H1 (cell line): ENCODE measurements around the gene SLC38A8. TPM values are rescaled to one million over a fixed set of nuclear protein-coding genes. Genes with fewer than 3 reads are reported as not detected.

Experiments used
- CTCF ChIA-PET: fragments of 300-600 bp; sonication (Branson Sonifier 250); formaldehyde crosslinking; loops from one replicate; lab custom pipeline; 2021; ENCODE audit not compliant: partially characterized antibody; lab: Charles Lee
- POLR2A ChIA-PET: fragments of 300-600 bp; sonication (Branson Sonifier 250); formaldehyde crosslinking; loops from one replicate; lab custom pipeline; 2021; ENCODE audit warnings: inconsistent platforms; ENCODE audit not compliant: partially characterized antibody; lab: Charles Lee
- DNase-seq, 2 experiments: peaks; one replicate each; pipeline versions ENCODE4 v3.0.0 to v3.0.0-alpha.2; 2010 to 2022; ENCODE audit warnings: low spot score in 2 of 2, low read depth in 1 of 2, mixed read lengths in 1 of 2
- FAIRE-seq: peaks from 2 replicates; lab custom pipeline; 2011; peaks lifted over from hg19 to GRCh38; lab: Jason Lieb, UNC
- H2AFZ ChIP-seq: 2 replicates; pipeline ENCODE4 v1.8.1; 2012; ENCODE audit warnings: low read length, inconsistent platforms
- H2AK5ac ChIP-seq: 2 replicates; pipeline ENCODE4 v1.6.1; 2013; ENCODE audit warnings: low read depth, low read length
- H2BK120ac ChIP-seq: replicated peaks from 2 replicates; pipeline ENCODE3; 2013; ENCODE audit warnings: low read depth, low read length, inconsistent platforms
- H2BK12ac ChIP-seq: 2 replicates; pipeline ENCODE4 v1.6.1; 2013; ENCODE audit warnings: low read depth, low read length
- H2BK15ac ChIP-seq: 2 replicates; pipeline ENCODE4 v1.6.1; 2013; ENCODE audit warnings: low read length
- H2BK20ac ChIP-seq: 2 replicates; pipeline ENCODE4 v1.6.1; 2013; ENCODE audit warnings: low read length
- H2BK5ac ChIP-seq: 2 replicates; pipeline ENCODE4 v1.6.1; 2013; ENCODE audit warnings: low read depth, low read length
- H3K14ac ChIP-seq: 2 replicates; pipeline ENCODE4 v1.6.1; 2013; ENCODE audit warnings: inconsistent platforms; ENCODE audit not compliant: insufficient read length
- H3K18ac ChIP-seq: 2 replicates; pipeline ENCODE4 v1.6.1; 2013; ENCODE audit warnings: low read length; ENCODE audit errors: extremely low read depth
- H3K23ac ChIP-seq: 2 replicates; pipeline ENCODE4 v1.6.1; 2013; ENCODE audit warnings: inconsistent platforms; ENCODE audit not compliant: insufficient read length
- H3K23me2 ChIP-seq: 2 replicates; pipeline ENCODE4 v1.6.1; 2013; ENCODE audit warnings: low read depth, low read length
- H3K27ac ChIP-seq: 2 replicates; pipeline ENCODE4 v1.6.1; 2011; ENCODE audit warnings: low read depth, low read length, inconsistent platforms
- H3K27me3 ChIP-seq, 4 experiments: replicated peaks in 1 of 4; 1 replicate in 1 of 4; 2 replicates in 3 of 4; pipeline versions ENCODE4 v1.6.1 to v1.8.1; 2011 to 2013; ENCODE audit warnings: low read length in 3 of 4, mild to moderate bottlenecking in 3 of 4, inconsistent platforms in 2 of 4, mixed read lengths in 2 of 4, moderate library complexity in 1 of 4; ENCODE audit not compliant: control insufficient read depth in 3 of 4, insufficient read depth in 3 of 4; ENCODE audit errors: extremely low read depth in 1 of 4
- H3K36me3 ChIP-seq, 4 experiments: 2 replicates each; pipeline versions ENCODE4 v1.6.1 to v1.8.1; 2011 to 2013; ENCODE audit warnings: mild to moderate bottlenecking in 4 of 4, low read length in 3 of 4, moderate library complexity in 2 of 4, control low read depth in 1 of 4, inconsistent platforms in 1 of 4; ENCODE audit not compliant: insufficient read depth in 4 of 4, control insufficient read depth in 2 of 4
- H3K4ac ChIP-seq: replicated peaks from 2 replicates; pipeline ENCODE3; 2013; ENCODE audit warnings: low read length, low read depth, mixed read lengths, inconsistent platforms; ENCODE audit not compliant: insufficient read length
- H3K4me1 ChIP-seq, 4 experiments: replicated peaks in 1 of 4; 1 replicate in 1 of 4; 2 replicates in 3 of 4; pipeline versions ENCODE4 v1.6.1 to v1.8.1; 2011 to 2013; ENCODE audit warnings: low read length in 3 of 4, inconsistent platforms in 2 of 4, mixed read lengths in 1 of 4; ENCODE audit not compliant: insufficient read depth in 4 of 4, control insufficient read depth in 3 of 4
- H3K4me2 ChIP-seq, 2 experiments: 2 replicates each; pipeline versions ENCODE4 v1.6.1 to v1.8.1; 2011 to 2013; ENCODE audit warnings: low read depth in 2 of 2, low read length in 2 of 2, control low read depth in 1 of 2, inconsistent platforms in 1 of 2, mild to moderate bottlenecking in 1 of 2; ENCODE audit not compliant: insufficient read depth in 1 of 2
- H3K4me3 ChIP-seq, 4 experiments: fragments of 200-600, 300-600 bp in 1 of 4; sonication (generic), shearing (Covaris generic), sonication (Bioruptor Twin) in 1 of 4; 2 replicates each; pipeline versions ENCODE4 v1.5.1 to v1.8.1; 2011 to 2016; ENCODE audit warnings: low read length in 4 of 4, low read depth in 3 of 4, control low read depth in 2 of 4, inconsistent platforms in 2 of 4, mild to moderate bottlenecking in 2 of 4, mixed read lengths in 1 of 4, moderate library complexity in 1 of 4; ENCODE audit not compliant: insufficient read depth in 2 of 4; ENCODE audit errors: extremely low read depth in 1 of 4
- H3K56ac ChIP-seq: replicated peaks from 2 replicates; pipeline ENCODE3; 2013; ENCODE audit warnings: low read depth, mild to moderate bottlenecking, mixed read lengths, low read length, inconsistent platforms; ENCODE audit not compliant: insufficient read length
- H3K79me1 ChIP-seq: 2 replicates; pipeline ENCODE4 v1.6.1; 2013; ENCODE audit warnings: low read depth, low read length, control low read depth
- H3K79me2 ChIP-seq, 2 experiments: 2 replicates each; pipeline versions ENCODE4 v1.6.1 to v1.8.1; 2012 to 2013; ENCODE audit warnings: low read length in 2 of 2, mild to moderate bottlenecking in 2 of 2, inconsistent platforms in 1 of 2; ENCODE audit not compliant: insufficient read depth in 2 of 2, control insufficient read depth in 1 of 2
- H3K9ac ChIP-seq, 4 experiments: replicated peaks in 1 of 4; 1 replicate in 1 of 4; 2 replicates in 3 of 4; pipeline versions ENCODE4 v1.6.1 to v1.8.1; 2011 to 2013; ENCODE audit warnings: low read depth in 3 of 4, low read length in 3 of 4, control low read depth in 2 of 4, mild to moderate bottlenecking in 2 of 4, moderate library complexity in 2 of 4, inconsistent platforms in 1 of 4; ENCODE audit errors: extremely low read depth in 1 of 4
- H3K9me3 ChIP-seq, 2 experiments: 2 replicates each; pipeline versions ENCODE4 v1.6.1 to v1.8.1; 2012 to 2013; ENCODE audit warnings: mild to moderate bottlenecking in 2 of 2, moderate library complexity in 2 of 2, control low read depth in 1 of 2, inconsistent platforms in 1 of 2, low read depth in 1 of 2, low read length in 1 of 2, mixed read lengths in 1 of 2; ENCODE audit not compliant: insufficient read depth in 2 of 2
- H4K20me1 ChIP-seq, 2 experiments: replicated peaks in 1 of 2; 2 replicates each; pipeline versions ENCODE3 to v1.8.1; 2011 to 2013; ENCODE audit warnings: inconsistent platforms in 2 of 2, low read length in 2 of 2, mild to moderate bottlenecking in 1 of 2; ENCODE audit not compliant: insufficient read depth in 2 of 2, control insufficient read depth in 1 of 2
- H4K5ac ChIP-seq: 2 replicates; pipeline ENCODE4 v1.6.1; 2013; ENCODE audit warnings: low read length, low read depth, mixed read lengths, inconsistent platforms; ENCODE audit not compliant: insufficient read length
- H4K8ac ChIP-seq: 2 replicates; pipeline ENCODE4 v1.8.0; 2013; ENCODE audit warnings: mild to moderate bottlenecking, moderate library complexity, low read length, inconsistent platforms; ENCODE audit not compliant: insufficient read depth; ENCODE audit errors: extremely low read depth
- H4K91ac ChIP-seq: replicated peaks from 2 replicates; pipeline ENCODE3; 2013; ENCODE audit warnings: low read length, mixed read lengths, inconsistent platforms; ENCODE audit not compliant: insufficient read length
- BCL11A ChIP-seq, 2 experiments: IDR thresholded peaks; one replicate each; pipeline ENCODE4 v1.6.1; 2011; ENCODE audit warnings: low read depth in 2 of 2, low read length in 2 of 2, mild to moderate bottlenecking in 2 of 2
- GABPA ChIP-seq: IDR thresholded peaks from 2 replicates; pipeline ENCODE4 v1.6.1; 2011; ENCODE audit warnings: mild to moderate bottlenecking, low read length, moderate library complexity, borderline replicate concordance; ENCODE audit not compliant: insufficient read depth
- HDAC2 ChIP-seq, 2 experiments: fragments of 300-600 bp in 1 of 2; sonication (generic) in 1 of 2; IDR thresholded peaks; 2 replicates each; pipeline ENCODE4 v1.6.1; 2011 to 2012; ENCODE audit warnings: low read depth in 2 of 2, low read length in 2 of 2, mild to moderate bottlenecking in 2 of 2, moderate library complexity in 2 of 2, borderline replicate concordance in 1 of 2, inconsistent platforms in 1 of 2
- HDAC6 ChIP-seq: IDR thresholded peaks from one replicate; pipeline ENCODE4 v1.7.1; 2012; ENCODE audit warnings: low read depth, mild to moderate bottlenecking, inconsistent platforms, low read length, moderate library complexity
- NANOG ChIP-seq: IDR thresholded peaks from 2 replicates; pipeline ENCODE4 v1.6.1; 2011; ENCODE audit warnings: low read length, low read depth, mild to moderate bottlenecking, inconsistent platforms; ENCODE audit not compliant: insufficient read depth, poor library complexity, severe bottlenecking
- POLR2A ChIP-seq, 2 experiments: IDR thresholded peaks; 1 replicate in 1 of 2; 2 replicates in 1 of 2; pipeline ENCODE4 v1.6.1; 2011; ENCODE audit warnings: low read depth in 2 of 2, low read length in 2 of 2, mild to moderate bottlenecking in 2 of 2; ENCODE audit errors: control extremely low read depth in 1 of 2
- SAP30 ChIP-seq: fragments of 300-600 bp; sonication (generic); IDR thresholded peaks from 2 replicates; pipeline ENCODE4 v1.7.1; 2012; ENCODE audit warnings: low read length, moderate library complexity, mild to moderate bottlenecking, inconsistent platforms; ENCODE audit not compliant: insufficient read depth, insufficient replicate concordance
- SRF ChIP-seq: IDR thresholded peaks from 2 replicates; pipeline ENCODE4 v1.6.1; 2011; ENCODE audit warnings: mild to moderate bottlenecking, low read depth, low read length, moderate library complexity
- SUZ12 ChIP-seq: fragments of 200-600 bp; sonication (generic); IDR thresholded peaks from 2 replicates; pipeline ENCODE4 v1.6.1; 2012; ENCODE audit warnings: mild to moderate bottlenecking, inconsistent platforms, low read length, moderate library complexity, mixed read lengths
- TAF1 ChIP-seq: IDR thresholded peaks from 2 replicates; pipeline ENCODE4 v1.6.1; 2011; ENCODE audit warnings: mild to moderate bottlenecking, low read depth, low read length
- WGBS, 2 experiments: shearing (Covaris generic) in 1 of 2; methylation state at CpG; one replicate each; pipeline versions ENCODE4 v1.1.6 to v1.1.7; 2013 to 2015; ENCODE audit warnings: low lambda C conversion rate in 2 of 2, mixed read lengths in 2 of 2, inconsistent platforms in 1 of 2, low coverage in 1 of 2, missing lambda C conversion rate in 1 of 2; ENCODE audit not compliant: insufficient replicate concordance in 2 of 2, insufficient coverage in 1 of 2, insufficient read length in 1 of 2; ENCODE audit errors: extremely low coverage in 1 of 2, missing lambda C conversion rate in 1 of 2; 5-methylcytosine and 5-hydroxymethylcytosine counted together
- polyA plus RNA-seq, 7 experiments: library from polyadenylated mRNA; depleted of rRNA in 3 of 7; stranded (reverse) in 5 of 7; unstranded in 2 of 7; fragments of >200 nt in 5 of 7; fragments of 200-250 nt in 2 of 7; gene quantifications; 1 replicate in 5 of 7; 2 replicates in 1 of 7; 4 replicates in 1 of 7; pipeline versions ENCODE4 v1.2.1 to v1.2.3, GENCODE V29; 2011 to 2013; ENCODE audit warnings: missing spikeins in 2 of 7, mixed read lengths in 2 of 7
- total RNA-seq: library from RNA; stranded (reverse); fragmentation: NEBNext Ultra II Directional; extraction: Animal tissue kit (Norgen Biotek cat#: 25700); gene quantifications from 2 replicates; pipeline ENCODE4 v1.2.1, GENCODE V29; 2021
- TF ChIP-seq, protein P1 (sequence below): IDR thresholded peaks from 2 replicates; pipeline ENCODE4 v1.6.1; 2011; ENCODE audit warnings: low read length, improper control_type of control experiment
- TF ChIP-seq, protein P2 (sequence below): IDR thresholded peaks from 2 replicates; pipeline ENCODE4 v1.6.1; 2011; ENCODE audit warnings: low read depth, mild to moderate bottlenecking, low read length; ENCODE audit not compliant: insufficient read depth

Gene SLC38A8
- total and polyA plus RNA-seq, 2 of the 8 experiments (the other 6 are each of a cell fraction or from before 2014, with no cell fraction given): 0.08 TPM; not detected in 1

DNA sequence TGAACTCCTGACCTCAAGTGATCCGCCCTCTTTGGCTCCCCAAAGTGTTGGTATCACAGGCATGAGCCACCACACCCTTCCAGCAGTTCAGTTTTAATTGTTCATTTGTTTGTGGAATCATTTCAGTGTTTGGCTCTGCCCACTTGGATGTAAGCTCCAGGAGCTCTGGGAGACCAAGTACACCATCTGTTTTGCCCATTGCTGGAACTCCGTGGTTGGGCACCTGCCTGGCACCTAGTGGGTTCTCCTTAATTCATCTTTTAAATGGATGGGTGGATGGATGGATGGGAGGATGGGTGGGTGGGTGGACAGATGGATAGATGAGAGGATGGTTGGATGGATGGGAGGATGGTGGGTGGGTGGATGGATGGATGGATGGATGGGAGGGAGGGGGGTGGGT lies 75.5 kb downstream of the SLC38A8 start:
- no peak overlapping the region for H3K9ac ChIP-seq
- POLR2A ChIA-PET: no interaction called here
- peaks cover 0 to 13% (median 9%) of the 10 kb centered on the region in 4 experiments; a peak in 6 of 7 replicates for H3K27me3 ChIP-seq
- WGBS, 2 experiments: 96% methylated on average over 2 of the region's 2 CpGs; no CpG with 5 or more reads in 1 of the 2 experiments
- H3K23me2 ChIP-seq: peaks cover 11% of the 10 kb centered on the region; the same call in 1 of the 2 replicates
- H3K23ac ChIP-seq: no peak overlapping the region
- H2BK5ac ChIP-seq: no peak overlapping the region
- H2BK15ac ChIP-seq: no peak overlapping the region
- H2BK120ac ChIP-seq: no peak overlapping the region
- H3K27ac ChIP-seq: no peak overlapping the region
- H2AK5ac ChIP-seq: no peak overlapping the region
- H3K4me1 ChIP-seq: peaks cover 0 to 11% (median 8%) of the 10 kb centered on the region in 4 experiments; a peak in 6 of 7 replicates
- H2BK20ac ChIP-seq: no peak overlapping the region
- DNase-seq: no peak
- H4K20me1 ChIP-seq: peaks cover 0 to 3% of the 10 kb centered on the region in 2 experiments
- H3K4me3 ChIP-seq: no peak overlapping the region
- no peak overlapping the region for H4K8ac ChIP-seq
- H2BK12ac ChIP-seq: no peak overlapping the region
- no peak overlapping the region for H3K18ac ChIP-seq
- H3K4me2 ChIP-seq: no peak overlapping the region
- FAIRE-seq: no peak
- no peaks in the 10 kb centered on the region for H3K36me3 ChIP-seq
- CTCF ChIA-PET: interaction anchor here (4.5 to 16.0 kb wide), 3 partner anchors 12 to 94 kb away, joined by 47 to 366 read pairs (median 267); partner anchors contain the start of gene SLC38A8
- no peaks in the 10 kb centered on the region for H3K79me1 ChIP-seq
- no peak overlapping the region for H4K5ac ChIP-seq
- H3K4ac ChIP-seq: no peak overlapping the region
- no peak overlapping the region for H3K14ac ChIP-seq
- no peak overlapping the region for H2AFZ ChIP-seq
- H3K56ac ChIP-seq: no peak overlapping the region
- no peaks in the 10 kb centered on the region for H3K9me3 ChIP-seq
- no peaks in the 10 kb centered on the region for H3K79me2 ChIP-seq
- no peak overlapping the region for H4K91ac ChIP-seq
- no peak for TF ChIP-seq NANOG
- TF ChIP-seq POLR2A (IDR thresholded peaks at IDR 0.05; ENCODE audit: control extremely low read depth in 1 of 2, low read depth in 2 of 2, low read length in 2 of 2): no peak
- TF ChIP-seq HDAC6: no peak
- no peak for TF ChIP-seq HDAC2 (IDR thresholded peaks at IDR 0.05; ENCODE audit: borderline replicate concordance in 1 of 2, low read depth in 2 of 2, low read length in 2 of 2)
- TF ChIP-seq, protein P1, sequence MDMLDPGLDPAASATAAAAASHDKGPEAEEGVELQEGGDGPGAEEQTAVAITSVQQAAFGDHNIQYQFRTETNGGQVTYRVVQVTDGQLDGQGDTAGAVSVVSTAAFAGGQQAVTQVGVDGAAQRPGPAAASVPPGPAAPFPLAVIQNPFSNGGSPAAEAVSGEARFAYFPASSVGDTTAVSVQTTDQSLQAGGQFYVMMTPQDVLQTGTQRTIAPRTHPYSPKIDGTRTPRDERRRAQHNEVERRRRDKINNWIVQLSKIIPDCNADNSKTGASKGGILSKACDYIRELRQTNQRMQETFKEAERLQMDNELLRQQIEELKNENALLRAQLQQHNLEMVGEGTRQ: no peak
- TF ChIP-seq TAF1: no peak
- no peak for TF ChIP-seq GABPA
- TF ChIP-seq SRF: no peak
- TF ChIP-seq, protein P2, sequence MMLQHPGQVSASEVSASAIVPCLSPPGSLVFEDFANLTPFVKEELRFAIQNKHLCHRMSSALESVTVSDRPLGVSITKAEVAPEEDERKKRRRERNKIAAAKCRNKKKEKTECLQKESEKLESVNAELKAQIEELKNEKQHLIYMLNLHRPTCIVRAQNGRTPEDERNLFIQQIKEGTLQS: no peak
- TF ChIP-seq SAP30: no peak
- TF ChIP-seq BCL11A (IDR thresholded peaks at IDR 0.05; ENCODE audit: low read depth in 2 of 2, low read length in 2 of 2): no peak
- no peak for TF ChIP-seq SUZ12
